HL-60/S4 treated with retinoic acid at 250 ng/mL for 4 days and 3 days (cell line): Measurements from ENCODE around the gene ADAMTS9.

Experiments
- in situ Hi-C: fragments of 300-500 bp; cut with MboI; formaldehyde crosslinking; loops from 2 replicates; pipeline ENCODE4 v1.7.0; 2022; ENCODE audit warnings: low sequenced_read_pairs

Gene ADAMTS9

GRCh38 chr3:64685800-64686445 is 1.9 kb downstream of the ADAMTS9 start:
- in situ Hi-C loops = no loop called here

GRCh38 chr3:64685331-64685799 is 2.4 kb downstream of the ADAMTS9 start:
- in situ Hi-C loops = no loop called here

- in situ Hi-C loops = no loop called here
Observed at GRCh38 chr3:64684715-64685261, 3.0 kb downstream of the ADAMTS9 start.

GRCh38 chr3:64681827-64682226 is 6.0 kb downstream of the ADAMTS9 start:
- in situ Hi-C loops = no loop called here

GRCh38 chr3:64681015-64681414 is 6.8 kb downstream of the ADAMTS9 start:
- in situ Hi-C loops = no loop called here

- in situ Hi-C loops = no loop called here
Observed at GRCh38 chr3:64680334-64680733, 7.5 kb downstream of the ADAMTS9 start.

- in situ Hi-C loops = no loop called here
Observed at GRCh38 chr3:64677961-64678716, 9.7 kb downstream of the ADAMTS9 start.

- in situ Hi-C loops = no loop called here
Observed at GRCh38 chr3:64676831-64677230, 11.0 kb downstream of the ADAMTS9 start.

GRCh38 chr3:64675687-64676247 is 12.0 kb downstream of the ADAMTS9 start:
- in situ Hi-C loops = no loop called here

GRCh38 chr3:64674591-64675076 is 13.2 kb downstream of the ADAMTS9 start:
- in situ Hi-C loops = no loop called here

- in situ Hi-C loops = no loop called here
Observed at GRCh38 chr3:64673159-64673715, 14.6 kb downstream of the ADAMTS9 start.

- in situ Hi-C loops = no loop called here
Observed at GRCh38 chr3:64668582-64669510, 19.0 kb downstream of the ADAMTS9 start.

GRCh38 chr3:64667887-64668581 is 19.8 kb downstream of the ADAMTS9 start:
- in situ Hi-C loops = no loop called here

GRCh38 chr3:64667138-64667537 is 20.7 kb downstream of the ADAMTS9 start:
- in situ Hi-C loops = no loop called here

- in situ Hi-C loops = no loop called here
Observed at GRCh38 chr3:64666171-64666588, 21.6 kb downstream of the ADAMTS9 start.

GRCh38 chr3:64664397-64664796 is 23.4 kb downstream of the ADAMTS9 start:
- in situ Hi-C loops = no loop called here

- in situ Hi-C loops = no loop called here
Observed at GRCh38 chr3:64659617-64659978, 28.2 kb downstream of the ADAMTS9 start.

GRCh38 chr3:64658001-64658400 is 29.8 kb downstream of the ADAMTS9 start:
- in situ Hi-C loops = no loop called here

GRCh38 chr3:64656544-64656943 is 31.3 kb downstream of the ADAMTS9 start:
- in situ Hi-C loops = no loop called here

- in situ Hi-C loops = no loop called here
Observed at GRCh38 chr3:64655160-64655559, 32.6 kb downstream of the ADAMTS9 start.
